Measurements from ENCODE around the gene PLEKHA6.

The PLEKHA6 gene

GRCh38 chr1:204353213-204353910 lies 6.4 kb downstream of the PLEKHA6 start:
- no peak for DNase-seq

GRCh38 chr1:204350857-204351573 lies 8.7 kb downstream of the PLEKHA6 start:
- DNase-seq, result no peak

GRCh38 chr1:204350312-204350711 lies 9.4 kb downstream of the PLEKHA6 start:
- no peak for DNase-seq

GRCh38 chr1:204349602-204350001 lies 10.1 kb downstream of the PLEKHA6 start:
- no peak for DNase-seq

- DNase-seq, result no peak
Measured at GRCh38 chr1:204348722-204349121, 11.0 kb downstream of the PLEKHA6 start.

- DNase-seq, result no peak
Measured at GRCh38 chr1:204348242-204348641, 11.5 kb downstream of the PLEKHA6 start.

- no peak for DNase-seq
Measured at GRCh38 chr1:204345941-204346645, 13.6 kb downstream of the PLEKHA6 start.

GRCh38 chr1:204345438-204345841 lies 14.3 kb downstream of the PLEKHA6 start:
- no peak for DNase-seq

- no peak for DNase-seq
Measured at GRCh38 chr1:204344665-204345355, 14.9 kb downstream of the PLEKHA6 start.

- DNase-seq, result no peak
Measured at GRCh38 chr1:204343802-204344201, 15.9 kb downstream of the PLEKHA6 start.

GRCh38 chr1:204343247-204343646 lies 16.5 kb downstream of the PLEKHA6 start:
- DNase-seq, result no peak

GRCh38 chr1:204342310-204342709 lies 17.4 kb downstream of the PLEKHA6 start:
- DNase-seq, result no peak

GRCh38 chr1:204341380-204341779 lies 18.3 kb downstream of the PLEKHA6 start:
- DNase-seq, result no peak

- no peak for DNase-seq
Measured at GRCh38 chr1:204340081-204340889, 19.4 kb downstream of the PLEKHA6 start.

- DNase-seq, result no peak
Measured at GRCh38 chr1:204339541-204339940, 20.2 kb downstream of the PLEKHA6 start.

- DNase-seq, result no peak
Measured at GRCh38 chr1:204338997-204339396, 20.7 kb downstream of the PLEKHA6 start.

GRCh38 chr1:204338360-204338759 lies 21.4 kb downstream of the PLEKHA6 start:
- DNase-seq, result no peak

GRCh38 chr1:204337583-204337982 lies 22.1 kb downstream of the PLEKHA6 start:
- no peak for DNase-seq

- DNase-seq, result no peak
Measured at GRCh38 chr1:204337036-204337429, 22.7 kb downstream of the PLEKHA6 start.

GRCh38 chr1:204336421-204337035 lies 23.2 kb downstream of the PLEKHA6 start:
- DNase-seq, result no peak

- DNase-seq, result no peak
Measured at GRCh38 chr1:204335533-204335932, 24.2 kb downstream of the PLEKHA6 start.

GRCh38 chr1:204335085-204335484 lies 24.6 kb downstream of the PLEKHA6 start:
- DNase-seq, result no peak
